SU-DHL-6 (cell line): ENCODE data around the gene IL36A.

ENCODE experiments used
- H2AFZ ChIP-seq: fragments of 200-600 bp; sonication (generic); 2 replicates; pipeline ENCODE4 v1.6.1; 2014; ENCODE audit warnings: low read depth, mild to moderate bottlenecking, moderate library complexity, mixed read lengths, antibody characterized with exemption, low read length; ENCODE audit not compliant: severe bottlenecking
- H3F3A ChIP-seq: fragments of 200-600 bp; shearing (Covaris generic); 2 replicates; pipeline ENCODE4 v1.6.0; 2016; ENCODE audit warnings: antibody characterized with exemption, mild to moderate bottlenecking; ENCODE audit not compliant: insufficient read depth
- H3K27ac ChIP-seq: fragments of 200-600 bp; sonication (generic); 2 replicates; pipeline ENCODE4 v1.5.1; 2016; ENCODE audit warnings: low read depth, mild to moderate bottlenecking, low read length, moderate library complexity, mixed read lengths
- H3K27me3 ChIP-seq: fragments of 200-600 bp; sonication (generic), shearing (Covaris generic); 2 replicates; pipeline ENCODE4 v1.6.0; 2014; ENCODE audit warnings: mild to moderate bottlenecking, low read length
- H3K36me3 ChIP-seq: fragments of 200-600 bp; sonication (generic); 2 replicates; pipeline ENCODE4 v1.6.1; 2014; ENCODE audit warnings: mild to moderate bottlenecking, low read length, mixed read lengths
- H3K4me2 ChIP-seq: fragments of 300-600, 200-600 bp; shearing (Covaris generic), sonication (generic); 2 replicates; pipeline ENCODE4 v1.6.0; 2014; ENCODE audit warnings: low read length, low read depth, mild to moderate bottlenecking; ENCODE audit not compliant: poor library complexity, severe bottlenecking
- H3K4me3 ChIP-seq: fragments of 200-600 bp; sonication (generic); 2 replicates; pipeline ENCODE4 v1.5.1; 2014; ENCODE audit warnings: antibody characterized with exemption, low read length, mild to moderate bottlenecking, mixed read lengths; ENCODE audit not compliant: insufficient read depth, poor library complexity, severe bottlenecking
- H3K79me2 ChIP-seq: fragments of 200-600 bp; sonication (generic); 2 replicates; pipeline ENCODE4 v1.6.1; 2014; ENCODE audit warnings: mild to moderate bottlenecking, low read length, moderate library complexity; ENCODE audit not compliant: insufficient read depth
- H3K9ac ChIP-seq: fragments of 200-600 bp; sonication (generic); 2 replicates; pipeline ENCODE4 v1.7.0; 2014; ENCODE audit warnings: mild to moderate bottlenecking, low read length
- H3K9me2 ChIP-seq: fragments of 200-600 bp; sonication (generic); replicated peaks from 2 replicates; pipeline ENCODE4 v1.6.1; 2014; ENCODE audit warnings: low read length; ENCODE audit not compliant: insufficient read depth
- H3K9me3 ChIP-seq: fragments of 200-600 bp; sonication (generic); 2 replicates; pipeline ENCODE4 v1.6.1; 2014; ENCODE audit warnings: low read length, mixed read lengths; ENCODE audit not compliant: insufficient read depth
- H4K20me1 ChIP-seq: fragments of 200-600 bp; sonication (generic); 2 replicates; pipeline ENCODE4 v1.6.1; 2014; ENCODE audit warnings: low read depth, mild to moderate bottlenecking, antibody characterized with exemption, low read length, moderate library complexity, mixed read lengths
- CTCF ChIP-seq: fragments of 200-600 bp; sonication (generic); IDR thresholded peaks from one replicate; pipeline ENCODE4 v1.5.1; 2017; ENCODE audit warnings: antibody characterized with exemption, mild to moderate bottlenecking, low read length, moderate library complexity; ENCODE audit not compliant: insufficient read depth, poor library complexity, severe bottlenecking
- EZH2phosphoT487 ChIP-seq: fragments of 200-600 bp; sonication (generic), shearing (Covaris generic); conservative IDR thresholded peaks from 2 replicates; pipeline ENCODE4 v1.6.1; 2018; ENCODE audit warnings: mild to moderate bottlenecking, antibody characterized with exemption, low read length, moderate library complexity, mixed read lengths

IL36A gene

GRCh38 chr2:113054066-113054465 is 48.8 kb downstream of the IL36A start:
- no peaks in the 10 kb centered on the region for H4K20me1 ChIP-seq
- TF ChIP-seq CTCF, result no peak
- no peak for TF ChIP-seq EZH2phosphoT487
- H3K4me2 ChIP-seq, result no peak overlapping the region
- no peaks in the 10 kb centered on the region for H3K27me3 ChIP-seq
- H3K9me2 ChIP-seq, result no peaks in the 10 kb centered on the region
- H3F3A ChIP-seq, result no peaks in the 10 kb centered on the region
- H3K36me3 ChIP-seq, result no peaks in the 10 kb centered on the region
- no peak overlapping the region for H3K4me3 ChIP-seq
- no peak overlapping the region for H3K27ac ChIP-seq
- H3K79me2 ChIP-seq, result no peaks in the 10 kb centered on the region
- H3K9ac ChIP-seq, result no peak overlapping the region
- peaks cover 10% of the 10 kb centered on the region; the same call in 1 of the 2 replicates for H3K9me3 ChIP-seq
- no peak overlapping the region for H2AFZ ChIP-seq

GRCh38 chr2:113056521-113056920 is 51.3 kb downstream of the IL36A start:
- H3K27ac ChIP-seq, result no peak overlapping the region
- H3K4me3 ChIP-seq, result no peak overlapping the region
- H4K20me1 ChIP-seq, result no peaks in the 10 kb centered on the region
- no peak overlapping the region for H3K9ac ChIP-seq
- TF ChIP-seq CTCF (no peak), EZH2phosphoT487 (no peak)
- no peaks in the 10 kb centered on the region for H3K27me3 ChIP-seq
- no peaks in the 10 kb centered on the region for H3F3A ChIP-seq
- no peak overlapping the region for H3K4me2 ChIP-seq
- H2AFZ ChIP-seq, result no peak overlapping the region
- H3K9me2 ChIP-seq, result no peaks in the 10 kb centered on the region
- peaks cover 10% of the 10 kb centered on the region; the same call in 1 of the 2 replicates for H3K9me3 ChIP-seq
- H3K36me3 ChIP-seq, result no peaks in the 10 kb centered on the region
- H3K79me2 ChIP-seq, result no peaks in the 10 kb centered on the region

GRCh38 chr2:113057117-113057516 is 51.9 kb downstream of the IL36A start:
- Histone ChIP-seq H3K27me3 (no peaks in the 10 kb centered on the region), H3K9me2 (no peaks in the 10 kb centered on the region), H3K9me3 (peaks cover 10% of the 10 kb centered on the region; the same call in 1 of the 2 replicates), H3K36me3 (no peaks in the 10 kb centered on the region), H3F3A (no peaks in the 10 kb centered on the region), H2AFZ (no peak overlapping the region), H4K20me1 (no peaks in the 10 kb centered on the region), H3K79me2 (no peaks in the 10 kb centered on the region), H3K9ac (no peak overlapping the region), H3K4me3 (no peak overlapping the region), H3K27ac (no peak overlapping the region), H3K4me2 (no peak overlapping the region)
- TF ChIP-seq EZH2phosphoT487 (no peak), CTCF (no peak)
